ENCODE measurements around the gene NCKAP5.

Gene NCKAP5

DNA sequence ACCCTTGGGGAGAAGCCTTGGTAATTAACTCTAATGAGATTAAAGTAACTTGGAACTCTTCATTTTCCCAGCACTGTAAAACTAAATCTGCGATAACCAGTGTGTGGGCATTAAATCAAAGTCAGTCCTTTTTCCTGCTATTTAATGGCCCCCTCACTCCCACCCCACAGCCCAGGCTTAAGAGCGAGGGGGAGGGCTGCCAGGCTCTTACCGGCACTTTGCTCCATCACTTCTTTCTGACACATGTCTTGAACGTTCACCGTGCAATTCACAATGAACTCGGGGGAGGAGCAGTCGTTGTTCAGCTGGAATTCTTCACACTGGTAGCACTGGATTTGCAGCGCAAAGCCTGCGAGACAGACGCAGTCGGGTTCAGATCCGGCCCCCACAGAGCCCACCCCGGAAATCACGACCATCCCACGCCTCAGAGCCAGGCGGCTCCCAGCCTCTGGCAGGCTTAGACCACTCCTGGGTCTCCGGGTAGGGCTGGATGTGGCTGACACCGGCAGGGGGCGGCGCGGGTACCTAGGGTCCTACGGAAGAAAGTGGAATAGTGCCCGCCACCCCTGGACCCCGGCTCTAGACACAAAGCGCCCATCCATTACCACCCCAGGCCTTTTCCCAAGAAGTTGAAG, 900.0 kb downstream of the NCKAP5 start:
- peaks cover 39% of the 10 kb centered on the region for H3K27me3 Mint-ChIP-seq (ENCODE audit: low read depth)
- H3K9me3 Mint-ChIP-seq: no peaks in the 10 kb centered on the region
- H3K36me3 Mint-ChIP-seq (ENCODE audit: low read depth): no peaks in the 10 kb centered on the region
- H3K4me1 Mint-ChIP-seq (ENCODE audit: low read depth): no peaks in the 10 kb centered on the region
- DNase-seq (ENCODE audit: low spot score): no peak
- H3K27ac Mint-ChIP-seq: no peak overlapping the region
- no peak overlapping the region for H3K4me3 Mint-ChIP-seq

DNA sequence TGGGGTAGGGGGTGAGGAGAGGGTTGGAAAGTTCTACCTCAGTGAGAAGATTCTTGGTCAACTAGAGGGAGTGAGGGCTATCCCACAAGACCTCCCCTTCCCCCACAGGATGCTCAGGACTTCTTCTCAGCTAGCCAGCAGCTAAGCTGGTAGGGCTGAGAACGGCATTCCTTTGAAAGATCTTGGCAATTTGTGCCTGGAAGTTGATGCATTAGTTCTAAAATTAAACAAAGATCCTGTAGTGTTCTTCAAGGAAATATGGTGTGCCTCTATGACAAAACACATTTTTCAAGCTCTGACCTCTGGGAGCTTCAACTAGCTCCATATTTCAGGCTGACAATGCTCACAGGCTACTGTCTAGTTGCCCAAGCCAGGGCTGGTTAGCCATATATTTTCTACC, 900.6 kb downstream of the NCKAP5 start:
- Mint-ChIP-seq H3K27ac (no peak overlapping the region), H3K4me3 (no peak overlapping the region), H3K9me3 (no peaks in the 10 kb centered on the region), H3K4me1 (ENCODE audit: low read depth) (no peaks in the 10 kb centered on the region), H3K36me3 (ENCODE audit: low read depth) (no peaks in the 10 kb centered on the region), H3K27me3 (ENCODE audit: low read depth) (peaks cover 36% of the 10 kb centered on the region)
- DNase-seq (ENCODE audit: low spot score): no peak

DNA sequence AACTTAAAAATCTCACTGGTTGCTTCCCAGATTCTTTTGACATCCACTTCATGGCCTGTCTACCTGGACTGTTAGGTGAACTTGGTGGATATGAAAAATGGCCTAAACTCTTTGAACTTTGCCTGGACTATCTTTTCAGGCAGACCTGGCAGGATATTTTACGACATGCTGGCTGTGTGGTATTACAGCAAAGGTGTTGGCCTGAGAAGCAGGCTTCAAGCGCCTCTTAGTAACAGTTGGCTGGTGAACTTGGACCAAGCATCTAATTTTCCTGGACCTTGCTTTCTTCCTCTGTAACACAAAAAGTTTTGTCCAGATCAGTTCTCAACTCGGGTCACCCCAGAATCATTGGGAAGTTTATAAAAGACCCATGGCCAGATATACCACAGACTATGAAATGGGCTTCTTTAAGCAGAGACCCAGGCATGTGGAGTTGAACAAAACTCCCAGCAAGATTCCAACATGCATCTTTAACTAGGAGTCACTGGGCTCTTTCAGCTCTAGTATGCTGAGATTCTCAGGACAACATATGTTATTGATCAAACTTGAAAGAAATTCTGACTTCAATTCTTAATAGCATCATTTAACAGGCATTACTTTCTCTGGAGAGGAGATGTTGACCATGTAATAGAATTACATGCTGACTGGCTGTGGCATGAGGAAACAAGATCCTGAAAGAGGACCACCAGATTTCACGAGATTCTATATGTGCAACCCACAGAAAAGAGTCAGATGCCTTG, 902.7 kb downstream of the NCKAP5 start:
- Mint-ChIP-seq H3K4me1 (ENCODE audit: low read depth) (no peaks in the 10 kb centered on the region), H3K27ac (no peak overlapping the region), H3K36me3 (ENCODE audit: low read depth) (no peaks in the 10 kb centered on the region), H3K9me3 (no peaks in the 10 kb centered on the region), H3K27me3 (ENCODE audit: low read depth) (peaks cover 18% of the 10 kb centered on the region), H3K4me3 (no peak overlapping the region)
- no peak for DNase-seq (ENCODE audit: low spot score)

DNA sequence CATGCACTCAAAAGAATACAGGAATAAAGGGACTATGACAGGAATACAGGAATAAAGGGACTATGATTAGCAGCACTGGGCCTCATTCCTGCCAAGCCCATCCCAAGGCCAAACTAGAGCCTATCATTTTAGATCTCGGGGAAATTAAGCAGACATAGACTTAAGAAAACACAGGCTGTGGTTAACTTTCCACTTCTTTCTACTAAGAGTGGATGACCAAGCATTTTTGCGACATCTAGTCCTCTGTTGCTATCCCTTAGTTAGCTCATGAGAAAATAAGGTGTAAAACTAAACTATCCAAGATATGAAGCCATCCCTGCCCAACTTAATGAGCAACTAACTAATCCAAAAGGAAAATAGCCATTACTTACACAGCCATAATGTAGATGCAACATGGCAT, 904.2 kb downstream of the NCKAP5 start:
- no peaks in the 10 kb centered on the region for H3K4me1 Mint-ChIP-seq (ENCODE audit: low read depth)
- H3K9me3 Mint-ChIP-seq: no peaks in the 10 kb centered on the region
- H3K4me3 Mint-ChIP-seq: no peak overlapping the region
- no peak for DNase-seq (ENCODE audit: low spot score)
- no peaks in the 10 kb centered on the region for H3K36me3 Mint-ChIP-seq (ENCODE audit: low read depth)
- no peak overlapping the region for H3K27ac Mint-ChIP-seq
- H3K27me3 Mint-ChIP-seq (ENCODE audit: low read depth): peaks cover 18% of the 10 kb centered on the region

- no peak overlapping the region for H3K27ac Mint-ChIP-seq
- DNase-seq (ENCODE audit: low spot score): no peak
- no peaks in the 10 kb centered on the region for H3K4me1 Mint-ChIP-seq (ENCODE audit: low read depth)
- H3K4me3 Mint-ChIP-seq: no peak overlapping the region
- peaks cover 8% of the 10 kb centered on the region for H3K27me3 Mint-ChIP-seq (ENCODE audit: low read depth)
- no peaks in the 10 kb centered on the region for H3K9me3 Mint-ChIP-seq
- no peaks in the 10 kb centered on the region for H3K36me3 Mint-ChIP-seq (ENCODE audit: low read depth)
Observed at GRCh38 chr2:132662732-132663131, 905.5 kb downstream of the NCKAP5 start.

DNA sequence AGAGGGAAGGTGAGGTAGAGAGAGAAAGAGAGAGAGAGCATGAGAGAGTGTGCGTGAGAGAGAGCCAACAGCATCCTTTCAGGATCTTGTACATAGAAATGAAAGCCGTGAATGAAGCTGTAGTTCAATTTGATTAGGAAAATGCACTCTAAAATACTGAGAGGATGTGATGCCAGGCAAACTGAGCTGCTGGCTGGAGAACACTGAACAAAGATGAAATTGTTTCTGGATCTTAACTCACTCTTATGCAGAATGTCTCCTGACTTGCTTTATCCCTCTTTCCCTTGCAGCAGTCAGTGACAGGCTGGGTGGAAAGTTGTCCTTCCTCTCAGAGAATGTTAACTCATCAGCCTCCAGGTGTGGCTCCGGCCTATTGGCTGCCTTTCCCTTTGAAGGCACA, 908.9 kb downstream of the NCKAP5 start:
- Mint-ChIP-seq H3K27me3 (ENCODE audit: low read depth) (no peaks in the 10 kb centered on the region), H3K27ac (no peak overlapping the region), H3K4me1 (ENCODE audit: low read depth) (no peaks in the 10 kb centered on the region), H3K36me3 (ENCODE audit: low read depth) (no peaks in the 10 kb centered on the region), H3K4me3 (no peak overlapping the region), H3K9me3 (no peaks in the 10 kb centered on the region)
- no peak for DNase-seq (ENCODE audit: low spot score)

DNA sequence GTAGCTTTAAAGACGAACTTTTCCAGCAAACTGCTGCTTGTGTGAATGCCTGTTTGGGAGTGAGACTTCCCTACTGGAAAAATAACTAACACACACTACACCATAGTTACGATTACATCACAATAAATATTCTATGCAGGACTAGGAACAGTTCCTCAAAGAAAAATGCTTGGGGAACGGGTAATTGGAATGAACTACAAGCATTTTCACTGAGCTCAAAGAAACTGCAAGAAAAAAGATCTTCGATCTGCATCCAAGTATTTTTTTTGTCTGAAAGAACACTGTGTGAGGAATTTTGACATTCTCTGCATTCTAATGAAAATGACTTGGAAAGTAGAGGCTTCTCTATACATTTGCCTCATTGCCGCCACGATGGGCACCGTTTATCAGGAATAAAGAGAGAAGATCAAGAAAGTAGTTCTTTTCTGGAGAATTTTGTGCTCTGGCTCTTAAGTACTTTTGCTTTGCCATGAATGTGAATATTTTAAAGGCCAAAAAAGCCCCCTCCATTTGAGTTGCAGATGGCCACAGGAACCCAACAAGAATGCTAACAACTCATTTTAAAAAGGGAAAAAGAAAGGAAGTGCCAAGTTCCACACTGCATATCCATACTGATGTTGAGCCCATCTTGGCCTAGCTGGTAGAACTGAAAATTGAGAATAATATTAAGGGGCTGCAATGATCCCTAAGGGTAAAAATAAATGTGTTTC, 911.8 kb downstream of the NCKAP5 start:
- no peak overlapping the region for H3K27ac Mint-ChIP-seq
- DNase-seq (ENCODE audit: low spot score): no peak
- no peaks in the 10 kb centered on the region for H3K36me3 Mint-ChIP-seq (ENCODE audit: low read depth)
- H3K27me3 Mint-ChIP-seq (ENCODE audit: low read depth): no peaks in the 10 kb centered on the region
- H3K9me3 Mint-ChIP-seq: no peaks in the 10 kb centered on the region
- H3K4me3 Mint-ChIP-seq: no peak overlapping the region
- H3K4me1 Mint-ChIP-seq (ENCODE audit: low read depth): no peaks in the 10 kb centered on the region

DNA sequence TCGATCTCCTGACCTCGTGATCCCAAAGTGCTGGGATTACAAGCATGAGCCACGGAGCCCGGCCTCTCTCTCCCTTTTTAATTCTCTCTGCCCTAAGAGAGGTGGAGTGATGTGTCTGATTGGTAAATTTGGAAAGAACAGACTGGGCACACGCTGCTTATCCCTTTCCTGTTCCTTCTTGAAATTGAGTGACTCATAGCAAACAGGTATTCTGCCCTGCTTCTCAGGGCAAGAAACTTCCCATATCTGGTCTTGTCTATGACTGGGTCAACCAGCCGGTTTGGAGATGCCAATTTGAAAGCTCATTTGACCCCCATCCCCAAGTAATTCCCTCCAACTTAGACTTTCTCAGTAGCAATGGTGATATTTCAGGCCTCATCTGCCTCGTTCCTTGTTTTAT, 913.3 kb downstream of the NCKAP5 start:
- DNase-seq (ENCODE audit: low spot score): no peak
- H3K4me3 Mint-ChIP-seq: no peak overlapping the region
- no peaks in the 10 kb centered on the region for H3K27me3 Mint-ChIP-seq (ENCODE audit: low read depth)
- H3K4me1 Mint-ChIP-seq (ENCODE audit: low read depth): no peaks in the 10 kb centered on the region
- H3K36me3 Mint-ChIP-seq (ENCODE audit: low read depth): no peaks in the 10 kb centered on the region
- no peak overlapping the region for H3K27ac Mint-ChIP-seq
- H3K9me3 Mint-ChIP-seq: no peaks in the 10 kb centered on the region

- no peaks in the 10 kb centered on the region for H3K4me1 Mint-ChIP-seq (ENCODE audit: low read depth)
- no peaks in the 10 kb centered on the region for H3K36me3 Mint-ChIP-seq (ENCODE audit: low read depth)
- no peak overlapping the region for H3K4me3 Mint-ChIP-seq
- no peak for DNase-seq (ENCODE audit: low spot score)
- no peaks in the 10 kb centered on the region for H3K27me3 Mint-ChIP-seq (ENCODE audit: low read depth)
- H3K27ac Mint-ChIP-seq: no peak overlapping the region
- no peaks in the 10 kb centered on the region for H3K9me3 Mint-ChIP-seq
Observed at GRCh38 chr2:132654335-132654734, 913.9 kb downstream of the NCKAP5 start.

DNA sequence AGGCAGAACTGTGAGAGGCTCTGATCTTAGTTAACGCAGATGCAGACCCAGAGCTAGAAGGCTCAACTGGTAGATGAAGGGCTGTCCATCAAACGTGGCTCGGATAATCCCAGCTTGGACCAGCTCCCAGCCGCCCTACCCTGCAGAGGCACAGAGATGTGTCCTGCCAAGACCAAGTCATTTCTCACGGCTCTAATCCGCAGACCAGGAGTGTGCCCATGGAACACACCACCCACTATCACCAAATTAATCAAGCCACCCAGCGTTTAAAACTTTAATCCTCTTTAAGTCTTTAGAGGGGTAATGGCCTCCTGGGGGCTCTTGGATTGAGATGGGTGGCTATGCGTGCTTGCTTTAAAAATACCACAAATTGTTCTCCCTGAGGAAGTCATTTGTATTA, 915.8 kb downstream of the NCKAP5 start:
- no peaks in the 10 kb centered on the region for H3K27me3 Mint-ChIP-seq (ENCODE audit: low read depth)
- no peaks in the 10 kb centered on the region for H3K4me1 Mint-ChIP-seq (ENCODE audit: low read depth)
- H3K4me3 Mint-ChIP-seq: no peak overlapping the region
- no peaks in the 10 kb centered on the region for H3K9me3 Mint-ChIP-seq
- H3K36me3 Mint-ChIP-seq (ENCODE audit: low read depth): no peaks in the 10 kb centered on the region
- no peak overlapping the region for H3K27ac Mint-ChIP-seq
- no peak for DNase-seq (ENCODE audit: low spot score)

GRCh38 chr2:132651115-132652045, 916.9 kb downstream of the NCKAP5 start:
- no peaks in the 10 kb centered on the region for H3K27me3 Mint-ChIP-seq (ENCODE audit: low read depth)
- DNase-seq (ENCODE audit: low spot score): no peak
- H3K27ac Mint-ChIP-seq: no peak overlapping the region
- no peaks in the 10 kb centered on the region for H3K9me3 Mint-ChIP-seq
- no peaks in the 10 kb centered on the region for H3K4me1 Mint-ChIP-seq (ENCODE audit: low read depth)
- H3K4me3 Mint-ChIP-seq: no peak overlapping the region
- no peaks in the 10 kb centered on the region for H3K36me3 Mint-ChIP-seq (ENCODE audit: low read depth)

- Mint-ChIP-seq H3K27ac (no peak overlapping the region), H3K9me3 (no peaks in the 10 kb centered on the region)
Observed at GRCh38 chr2:132646540-132647108, 921.6 kb downstream of the NCKAP5 start.

DNA sequence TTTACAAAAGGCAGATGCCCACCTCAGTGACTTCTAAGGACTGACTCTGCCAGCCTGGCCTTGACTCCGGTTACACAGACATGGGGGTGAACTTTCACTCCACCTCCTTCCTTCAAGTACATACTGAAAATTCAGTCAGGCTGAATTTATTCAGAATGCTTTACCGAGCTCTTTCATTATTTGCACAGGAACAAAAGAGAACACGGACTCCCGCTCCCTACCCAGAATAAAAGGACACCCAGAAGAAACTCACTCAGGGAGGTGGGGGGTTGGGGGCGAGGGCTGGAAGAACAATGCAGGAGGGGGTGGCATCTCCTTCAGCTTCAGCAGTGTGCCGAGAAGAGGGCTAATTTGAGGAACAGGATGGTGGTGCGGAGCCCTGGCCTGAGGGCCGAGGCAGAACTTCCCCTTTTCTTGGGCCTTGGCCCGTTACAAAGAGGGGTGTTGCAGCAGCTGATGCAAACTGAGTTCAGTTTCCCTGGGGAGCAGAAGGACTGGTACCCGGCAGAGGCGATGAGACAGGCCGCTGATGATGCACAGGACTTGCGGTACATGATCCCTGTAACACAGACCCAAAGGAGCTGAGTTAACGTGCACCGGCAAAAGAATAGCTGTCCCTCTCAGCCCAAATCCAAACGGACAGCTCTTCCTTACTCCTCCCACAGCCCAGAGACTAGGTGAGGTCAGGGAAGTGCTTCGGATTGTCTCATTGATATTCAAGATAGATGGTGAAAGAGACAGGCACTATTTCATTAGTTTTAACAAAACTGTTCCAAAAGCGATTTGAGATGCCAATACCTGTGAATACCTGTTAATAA, 922.3 kb downstream of the NCKAP5 start:
- H3K4me3 Mint-ChIP-seq: no peak overlapping the region

More at GRCh38 chr2:132646540-132647108, 921.6 kb downstream of the NCKAP5 start:
- Mint-ChIP-seq H3K4me1 (ENCODE audit: low read depth) (no peaks in the 10 kb centered on the region), H3K27me3 (ENCODE audit: low read depth) (no peaks in the 10 kb centered on the region), H3K36me3 (ENCODE audit: low read depth) (no peaks in the 10 kb centered on the region), H3K4me3 (no peak overlapping the region)
- DNase-seq (ENCODE audit: low spot score): no peak

More for the DNA sequence above, 922.3 kb downstream of the NCKAP5 start:
- no peaks in the 10 kb centered on the region for H3K27me3 Mint-ChIP-seq (ENCODE audit: low read depth)
- H3K36me3 Mint-ChIP-seq (ENCODE audit: low read depth): no peaks in the 10 kb centered on the region
- no peaks in the 10 kb centered on the region for H3K4me1 Mint-ChIP-seq (ENCODE audit: low read depth)
- no peak for DNase-seq (ENCODE audit: low spot score)
- no peak overlapping the region for H3K27ac Mint-ChIP-seq
- H3K9me3 Mint-ChIP-seq: no peaks in the 10 kb centered on the region
